H1 (cell line): ENCODE results near the gene CCNY.

Experiments used
- CBX8 ChIP-seq: fragments of 300-800, 300-1000 bp; sonication (generic); IDR thresholded peaks from 2 replicates; pipeline ENCODE4 v1.7.1; 2016; ENCODE audit warnings: low read depth, low read length, borderline replicate concordance
- EZH2 ChIP-seq: fragments of 200-600 bp; sonication (generic); IDR thresholded peaks from 2 replicates; pipeline ENCODE4 v1.7.1; 2012; ENCODE audit warnings: low read depth, mild to moderate bottlenecking, moderate library complexity, low read length, inconsistent platforms; ENCODE audit not compliant: severe bottlenecking
- GTF2F1 ChIP-seq: IDR thresholded peaks from 2 replicates; pipeline ENCODE4 v1.6.1; 2012; ENCODE audit warnings: low read depth, low read length, improper control_type of control experiment, borderline replicate concordance
- POLR2AphosphoS5 ChIP-seq: IDR thresholded peaks from 2 replicates; pipeline ENCODE4 v1.6.1; 2011; ENCODE audit warnings: low read depth, low read length
- SP1 ChIP-seq: IDR thresholded peaks from 2 replicates; pipeline ENCODE4 v1.6.1; 2011; ENCODE audit warnings: low read depth, low read length
- TBP ChIP-seq: IDR thresholded peaks from 2 replicates; pipeline ENCODE4 v1.6.1; 2011; ENCODE audit warnings: low read depth, low read length, improper control_type of control experiment
- TEAD4 ChIP-seq: IDR thresholded peaks from 2 replicates; pipeline ENCODE4 v1.6.1; 2012; ENCODE audit warnings: low read depth, low read length, inconsistent platforms, mixed read lengths
- TF ChIP-seq, protein P1 (sequence below), 3 experiments: IDR thresholded peaks; 1 replicate in 2 of 3; 2 replicates in 1 of 3; pipeline versions ENCODE4 v1.5.1 to v1.6.1; 2011; ENCODE audit warnings: low read length in 3 of 3, mild to moderate bottlenecking in 3 of 3, inconsistent platforms in 2 of 3, low read depth in 1 of 3, moderate library complexity in 1 of 3; ENCODE audit not compliant: insufficient read depth in 1 of 3; ENCODE audit errors: control extremely low read depth in 1 of 3
- TF ChIP-seq, protein P2 (sequence below): IDR thresholded peaks from 2 replicates; pipeline ENCODE4 v1.6.1; 2012; ENCODE audit warnings: inconsistent platforms

DNA sequence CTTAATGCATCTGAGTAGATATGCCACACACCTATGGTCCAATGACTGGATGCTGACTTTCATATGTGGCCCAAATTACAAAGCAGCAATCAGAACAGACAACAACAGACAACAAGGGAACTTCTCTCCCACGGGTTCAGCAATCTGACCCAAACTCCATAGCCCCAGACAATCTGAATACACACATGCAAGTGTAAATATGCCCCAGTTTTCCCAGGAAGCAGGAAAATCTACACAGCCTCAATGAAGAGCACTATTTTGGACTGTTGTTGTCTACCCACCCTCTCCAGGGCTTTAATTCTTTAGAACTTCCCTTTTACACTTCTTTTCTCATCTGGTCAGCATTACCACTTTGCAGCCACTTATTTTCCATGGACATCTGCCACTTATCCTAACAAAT lies 2.0 kb upstream of the CCNY start:
- TF ChIP-seq, protein P1, sequence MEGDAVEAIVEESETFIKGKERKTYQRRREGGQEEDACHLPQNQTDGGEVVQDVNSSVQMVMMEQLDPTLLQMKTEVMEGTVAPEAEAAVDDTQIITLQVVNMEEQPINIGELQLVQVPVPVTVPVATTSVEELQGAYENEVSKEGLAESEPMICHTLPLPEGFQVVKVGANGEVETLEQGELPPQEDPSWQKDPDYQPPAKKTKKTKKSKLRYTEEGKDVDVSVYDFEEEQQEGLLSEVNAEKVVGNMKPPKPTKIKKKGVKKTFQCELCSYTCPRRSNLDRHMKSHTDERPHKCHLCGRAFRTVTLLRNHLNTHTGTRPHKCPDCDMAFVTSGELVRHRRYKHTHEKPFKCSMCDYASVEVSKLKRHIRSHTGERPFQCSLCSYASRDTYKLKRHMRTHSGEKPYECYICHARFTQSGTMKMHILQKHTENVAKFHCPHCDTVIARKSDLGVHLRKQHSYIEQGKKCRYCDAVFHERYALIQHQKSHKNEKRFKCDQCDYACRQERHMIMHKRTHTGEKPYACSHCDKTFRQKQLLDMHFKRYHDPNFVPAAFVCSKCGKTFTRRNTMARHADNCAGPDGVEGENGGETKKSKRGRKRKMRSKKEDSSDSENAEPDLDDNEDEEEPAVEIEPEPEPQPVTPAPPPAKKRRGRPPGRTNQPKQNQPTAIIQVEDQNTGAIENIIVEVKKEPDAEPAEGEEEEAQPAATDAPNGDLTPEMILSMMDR (IDR thresholded peaks at IDR 0.05; ENCODE audit: control extremely low read depth in 1 of 3, insufficient read depth in 1 of 3, low read depth in 1 of 3, low read length in 3 of 3), result no peak
- TF ChIP-seq EZH2 (no peak), TEAD4 (no peak), GTF2F1 (no peak), CBX8 (no peak), POLR2AphosphoS5 (no peak), SP1 (no peak), TBP (no peak)
- TF ChIP-seq, protein P2, sequence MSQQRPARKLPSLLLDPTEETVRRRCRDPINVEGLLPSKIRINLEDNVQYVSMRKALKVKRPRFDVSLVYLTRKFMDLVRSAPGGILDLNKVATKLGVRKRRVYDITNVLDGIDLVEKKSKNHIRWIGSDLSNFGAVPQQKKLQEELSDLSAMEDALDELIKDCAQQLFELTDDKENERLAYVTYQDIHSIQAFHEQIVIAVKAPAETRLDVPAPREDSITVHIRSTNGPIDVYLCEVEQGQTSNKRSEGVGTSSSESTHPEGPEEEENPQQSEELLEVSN, result no peak
